Activated B cell treated with CpG ODN at 0.5 μM for 24 hours (primary cell): ENCODE data around the gene VCAN. TPM values are rescaled to one million over a fixed set of nuclear protein-coding genes. Genes with fewer than 3 reads are reported as not detected.

ENCODE experiments used
- ATAC-seq: fragments of 200-7000 bp; cut with Tn5 transposase; one replicate; pipeline ENCODE4 v1.10.0; 2021; ENCODE audit warnings: low read depth, mild to moderate bottlenecking, moderate library complexity
- CTCF ChIA-PET: fragments of 350-600 bp; sonication (Branson Sonifier 250); formaldehyde crosslinking; loops from one replicate; lab custom pipeline; 2021; ENCODE audit warnings: antibody characterized with exemption; lab: Charles Lee
- POLR2A ChIA-PET: fragments of 350-600 bp; sonication (Branson Sonifier 250); formaldehyde crosslinking; loops from one replicate; lab custom pipeline; 2021; ENCODE audit warnings: antibody characterized with exemption; lab: Charles Lee
- DNase-seq: peaks from one replicate; pipeline ENCODE4 v3.0.0; 2022
- H3K27ac Mint-ChIP-seq: one replicate; pipeline ENCODE4 v1.8.0; 2020; ENCODE audit warnings: mixed read lengths
- H3K27me3 Mint-ChIP-seq: one replicate; pipeline ENCODE4 v1.8.0; 2021; ENCODE audit warnings: mixed read lengths
- H3K36me3 Mint-ChIP-seq: one replicate; pipeline ENCODE4 v1.8.0; 2021; ENCODE audit warnings: low read depth, mixed read lengths
- H3K4me1 Mint-ChIP-seq: one replicate; pipeline ENCODE4 v1.8.0; 2021; ENCODE audit warnings: mixed read lengths
- H3K4me3 Mint-ChIP-seq: one replicate; pipeline ENCODE4 v1.8.0; 2020; ENCODE audit warnings: mild to moderate bottlenecking, mixed read lengths
- H3K9me3 Mint-ChIP-seq: one replicate; pipeline ENCODE4 v1.8.0; 2020; ENCODE audit warnings: mixed read lengths
- intact Hi-C: fragments of 100-400 bp; cut with micrococcal nuclease; formaldehyde crosslinking; loops from one replicate; pipeline ENCODE4 v1.15.1; 2024
- total RNA-seq: library from RNA; stranded (reverse); gene quantifications from 2 replicates; pipeline ENCODE4 v1.2.3, GENCODE V29; 2022
- TF ChIP-seq, protein P1 (sequence below): fragments of 200-600 bp; IDR thresholded peaks from one replicate; pipeline ENCODE4 v1.8.0; 2022; ENCODE audit warnings: antibody characterized with exemption, mild to moderate bottlenecking

VCAN gene
- total RNA-seq, 1 donor from 2014 or later, result 0.16 TPM

DNA sequence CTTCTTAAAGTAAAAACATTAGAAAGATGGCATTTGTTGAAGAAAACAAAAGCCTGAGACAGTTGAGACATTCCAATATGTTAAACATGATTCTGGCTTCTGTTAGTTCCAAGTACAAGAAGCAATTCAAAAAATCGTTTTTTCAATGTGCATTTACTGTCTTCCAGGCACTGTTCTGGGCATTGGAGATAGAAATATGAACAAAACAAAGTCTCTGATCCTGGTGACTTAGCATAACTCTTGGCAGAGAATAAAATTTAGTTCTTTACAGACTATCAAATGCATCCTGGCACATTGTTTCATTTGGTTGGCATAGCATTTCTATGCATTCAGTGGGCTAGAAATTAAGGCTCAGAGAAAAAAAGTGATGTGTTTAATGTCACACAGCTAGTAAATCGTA lies 77.5 kb downstream of the VCAN start:
- no peak for ATAC-seq
- intact Hi-C loops, result no loop called here
- no peaks in the 10 kb centered on the region for H3K27me3 Mint-ChIP-seq
- ChIA-PET CTCF (no interaction called here), POLR2A (no interaction called here)
- H3K27ac Mint-ChIP-seq, result no peak overlapping the region
- no peaks in the 10 kb centered on the region for H3K36me3 Mint-ChIP-seq
- no peaks in the 10 kb centered on the region for H3K9me3 Mint-ChIP-seq
- H3K4me3 Mint-ChIP-seq, result no peak overlapping the region
- no peaks in the 10 kb centered on the region for H3K4me1 Mint-ChIP-seq
- no peak for DNase-seq
- TF ChIP-seq, protein P1, sequence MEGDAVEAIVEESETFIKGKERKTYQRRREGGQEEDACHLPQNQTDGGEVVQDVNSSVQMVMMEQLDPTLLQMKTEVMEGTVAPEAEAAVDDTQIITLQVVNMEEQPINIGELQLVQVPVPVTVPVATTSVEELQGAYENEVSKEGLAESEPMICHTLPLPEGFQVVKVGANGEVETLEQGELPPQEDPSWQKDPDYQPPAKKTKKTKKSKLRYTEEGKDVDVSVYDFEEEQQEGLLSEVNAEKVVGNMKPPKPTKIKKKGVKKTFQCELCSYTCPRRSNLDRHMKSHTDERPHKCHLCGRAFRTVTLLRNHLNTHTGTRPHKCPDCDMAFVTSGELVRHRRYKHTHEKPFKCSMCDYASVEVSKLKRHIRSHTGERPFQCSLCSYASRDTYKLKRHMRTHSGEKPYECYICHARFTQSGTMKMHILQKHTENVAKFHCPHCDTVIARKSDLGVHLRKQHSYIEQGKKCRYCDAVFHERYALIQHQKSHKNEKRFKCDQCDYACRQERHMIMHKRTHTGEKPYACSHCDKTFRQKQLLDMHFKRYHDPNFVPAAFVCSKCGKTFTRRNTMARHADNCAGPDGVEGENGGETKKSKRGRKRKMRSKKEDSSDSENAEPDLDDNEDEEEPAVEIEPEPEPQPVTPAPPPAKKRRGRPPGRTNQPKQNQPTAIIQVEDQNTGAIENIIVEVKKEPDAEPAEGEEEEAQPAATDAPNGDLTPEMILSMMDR, result no peak

DNA sequence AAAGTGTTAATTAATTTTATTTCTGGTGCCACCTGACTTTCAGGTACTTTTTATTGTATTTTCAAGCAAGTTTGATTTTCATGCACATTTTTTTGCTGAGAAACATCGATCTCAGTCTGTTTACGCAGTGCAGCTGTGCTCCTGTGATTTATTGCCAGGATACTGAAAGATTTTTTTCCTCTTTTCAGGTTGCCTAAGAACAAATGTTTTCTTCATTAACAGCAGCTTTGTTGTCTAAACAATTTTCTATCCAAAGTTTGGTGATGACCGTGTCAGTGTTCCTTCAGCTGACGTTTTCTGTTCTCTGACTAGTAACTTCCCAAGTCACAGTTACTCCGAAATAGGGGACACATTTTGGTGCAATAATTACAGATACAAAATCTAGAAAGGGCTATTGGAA lies 78.1 kb downstream of the VCAN start:
- CTCF ChIA-PET, result interaction anchor here (1.2 kb wide), 1 partner anchor 14 kb away, joined by 8 read pairs; no protein-coding TSS in a partner anchor
- POLR2A ChIA-PET, result no interaction called here
- DNase-seq (no peak), ATAC-seq (no peak)
- TF ChIP-seq, protein P1, result no peak
- no peaks in the 10 kb centered on the region for H3K9me3 Mint-ChIP-seq
- H3K27ac Mint-ChIP-seq, result no peak overlapping the region
- intact Hi-C loops, result no loop called here
- no peaks in the 10 kb centered on the region for H3K4me1 Mint-ChIP-seq
- H3K4me3 Mint-ChIP-seq, result no peak overlapping the region
- H3K27me3 Mint-ChIP-seq, result no peaks in the 10 kb centered on the region
- no peaks in the 10 kb centered on the region for H3K36me3 Mint-ChIP-seq

DNA sequence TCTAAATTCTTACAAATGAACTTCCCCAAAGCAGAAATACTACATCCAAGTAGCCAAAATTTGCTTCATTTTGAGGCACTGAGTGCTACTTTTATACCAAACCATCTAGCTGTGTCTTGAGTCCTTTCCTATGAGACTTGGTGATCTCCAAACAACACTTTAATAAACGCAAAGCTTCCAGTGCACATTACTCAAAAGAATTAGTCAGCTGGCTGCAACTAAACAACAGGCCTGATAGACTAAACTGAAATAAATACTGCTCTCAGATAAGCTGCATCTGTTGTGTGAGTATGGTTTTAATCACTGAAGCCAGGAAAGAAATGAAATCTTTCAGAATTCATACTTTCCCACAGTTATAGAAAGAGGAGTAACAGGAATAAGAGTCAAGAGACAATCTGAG lies 80.3 kb downstream of the VCAN start:
- H3K9me3 Mint-ChIP-seq, result no peaks in the 10 kb centered on the region
- no peak overlapping the region for H3K27ac Mint-ChIP-seq
- no peak overlapping the region for H3K4me3 Mint-ChIP-seq
- TF ChIP-seq, protein P1, result no peak
- intact Hi-C loops, result no loop called here
- no peak for DNase-seq
- no peaks in the 10 kb centered on the region for H3K36me3 Mint-ChIP-seq
- no peaks in the 10 kb centered on the region for H3K4me1 Mint-ChIP-seq
- H3K27me3 Mint-ChIP-seq, result no peaks in the 10 kb centered on the region
- ChIA-PET POLR2A (no interaction called here), CTCF (no interaction called here)
- ATAC-seq, result no peak

DNA sequence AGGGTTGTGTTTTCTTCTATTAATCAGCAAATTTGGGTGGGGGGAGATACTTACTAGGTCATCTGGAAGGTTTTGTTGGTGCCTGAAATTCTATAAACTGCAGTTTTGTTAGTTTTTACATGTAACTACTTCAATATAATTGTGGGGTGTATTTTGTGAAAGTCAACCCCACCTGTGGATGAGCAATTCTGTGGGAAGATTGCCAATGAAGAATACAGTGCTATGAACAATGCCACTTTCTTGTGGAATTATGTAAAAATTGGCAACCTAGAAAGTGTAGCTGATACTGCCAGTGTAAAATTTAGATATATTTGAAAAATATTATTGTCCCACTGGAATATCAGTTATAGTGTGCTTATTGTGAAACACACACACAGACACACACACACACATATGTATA lies 80.7 kb downstream of the VCAN start:
- H3K4me3 Mint-ChIP-seq, result no peak overlapping the region
- no peaks in the 10 kb centered on the region for H3K27me3 Mint-ChIP-seq
- H3K4me1 Mint-ChIP-seq, result no peaks in the 10 kb centered on the region
- no peaks in the 10 kb centered on the region for H3K36me3 Mint-ChIP-seq
- no peaks in the 10 kb centered on the region for H3K9me3 Mint-ChIP-seq
- H3K27ac Mint-ChIP-seq, result no peak overlapping the region
- ChIA-PET POLR2A (no interaction called here), CTCF (no interaction called here)
- no peak for ATAC-seq
- TF ChIP-seq, protein P1, result no peak
- DNase-seq, result no peak
- intact Hi-C loops, result no loop called here

DNA sequence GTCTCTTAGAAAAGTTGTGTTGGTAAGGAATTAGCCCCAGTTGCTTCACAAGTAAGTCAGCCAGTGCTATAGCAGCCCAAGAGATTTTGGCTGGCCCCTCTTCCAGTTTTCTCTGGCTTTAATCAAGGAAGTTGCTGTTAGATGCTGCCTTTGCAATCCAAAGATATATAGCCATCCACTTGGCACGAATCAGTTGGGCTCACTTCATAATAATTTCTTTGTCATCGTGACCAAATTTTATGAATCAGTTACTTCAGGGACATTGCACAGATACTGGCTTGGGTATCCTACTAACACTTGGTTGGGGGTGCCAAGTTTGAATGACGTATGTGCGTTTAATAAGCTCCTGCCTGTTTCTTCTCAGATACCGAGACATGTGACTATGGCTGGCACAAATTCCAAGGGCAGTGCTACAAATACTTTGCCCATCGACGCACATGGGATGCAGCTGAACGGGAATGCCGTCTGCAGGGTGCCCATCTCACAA lies 81.5 kb downstream of the VCAN start:
- H3K9me3 Mint-ChIP-seq, result no peaks in the 10 kb centered on the region
- no peaks in the 10 kb centered on the region for H3K4me1 Mint-ChIP-seq
- ChIA-PET POLR2A (no interaction called here), CTCF (no interaction called here)
- no peak for DNase-seq
- H3K4me3 Mint-ChIP-seq, result no peak overlapping the region
- ATAC-seq, result no peak
- H3K27ac Mint-ChIP-seq, result no peak overlapping the region
- no peaks in the 10 kb centered on the region for H3K36me3 Mint-ChIP-seq
- TF ChIP-seq, protein P1, result no peak
- intact Hi-C loops, result no loop called here
- no peaks in the 10 kb centered on the region for H3K27me3 Mint-ChIP-seq
